Posterior vena cava (tissue), 2 donors: ENCODE results near the gene E2F7. TPM values are rescaled to one million over a fixed set of nuclear protein-coding genes. Genes with fewer than 3 reads are reported as not detected.

ENCODE experiments used
- DNase-seq: peaks from one replicate; pipeline ENCODE4 v3.0.0-alpha.2; 2020; ENCODE audit warnings: low spot score
- intact Hi-C, 2 donors: fragments of 100-400 bp; cut with DNase I; formaldehyde crosslinking; loops; one replicate each; pipeline versions ENCODE4 v1.14.1 to v1.14.2; 2022 to 2023
- total RNA-seq, 2 donors: library from RNA; stranded (reverse); fragmentation: NEBNext Ultra II Directional; extraction: Animal tissue kit (Norgen Biotek cat#: 25700); gene quantifications; one replicate each; pipeline ENCODE4 v1.2.1, GENCODE V29; 2021
- donor health status: DM: yes; HTN: yes; CAD: no.
- donor health status: DM: yes; HTN: yes; CAD: no.

The E2F7 gene
- total RNA-seq, 2 donors from 2014 or later: 0.09 to 0.24 TPM

DNA sequence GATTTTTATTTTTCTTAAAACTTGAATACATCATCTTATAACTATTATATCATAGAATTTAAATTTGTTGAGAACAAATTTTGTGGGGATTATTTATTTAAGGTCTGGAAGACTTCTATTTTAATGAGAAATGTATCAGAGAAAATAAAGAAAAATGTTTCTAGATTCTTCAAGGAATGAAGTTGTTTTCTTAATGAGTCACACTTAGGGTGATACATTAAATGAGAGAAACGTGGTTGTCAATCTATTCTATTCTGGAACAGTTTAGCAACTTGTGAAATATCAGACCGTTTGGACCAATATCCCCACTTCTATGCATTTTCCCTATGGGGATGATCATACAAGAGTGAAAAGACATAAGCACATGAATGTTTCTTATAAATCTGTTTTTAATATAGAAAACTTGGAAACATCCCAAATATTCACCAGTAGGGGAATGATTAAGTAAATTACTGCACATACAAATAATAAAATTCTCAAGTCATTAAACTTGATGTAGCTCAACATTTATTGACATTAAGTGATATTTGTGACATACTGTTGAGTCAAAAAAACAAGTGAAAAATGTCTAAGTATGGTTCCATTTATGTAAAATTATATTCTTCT lies 88.5 kb downstream of the E2F7 start:
- no peak for DNase-seq
- intact Hi-C loops: no loop called here

Other genes starting within 250 kb of the E2F7 start
- 10 to 100 TPM; 22.5 to 25.0 TPM for gene CSRP2, start 186.6 kb downstream of the E2F7 start, total RNA-seq